Fibroblast of skin of scalp (primary cell): Measurements from ENCODE around the gene DHRS3.

Source experiments
- DNase-seq: peaks from one replicate; pipeline ENCODE4 v3.0.0-alpha.2; 2013

The DHRS3 gene

GRCh38 chr1:12616709-12617373 is 1.2 kb downstream of the DHRS3 start:
- DNase-seq = no peak

DNA sequence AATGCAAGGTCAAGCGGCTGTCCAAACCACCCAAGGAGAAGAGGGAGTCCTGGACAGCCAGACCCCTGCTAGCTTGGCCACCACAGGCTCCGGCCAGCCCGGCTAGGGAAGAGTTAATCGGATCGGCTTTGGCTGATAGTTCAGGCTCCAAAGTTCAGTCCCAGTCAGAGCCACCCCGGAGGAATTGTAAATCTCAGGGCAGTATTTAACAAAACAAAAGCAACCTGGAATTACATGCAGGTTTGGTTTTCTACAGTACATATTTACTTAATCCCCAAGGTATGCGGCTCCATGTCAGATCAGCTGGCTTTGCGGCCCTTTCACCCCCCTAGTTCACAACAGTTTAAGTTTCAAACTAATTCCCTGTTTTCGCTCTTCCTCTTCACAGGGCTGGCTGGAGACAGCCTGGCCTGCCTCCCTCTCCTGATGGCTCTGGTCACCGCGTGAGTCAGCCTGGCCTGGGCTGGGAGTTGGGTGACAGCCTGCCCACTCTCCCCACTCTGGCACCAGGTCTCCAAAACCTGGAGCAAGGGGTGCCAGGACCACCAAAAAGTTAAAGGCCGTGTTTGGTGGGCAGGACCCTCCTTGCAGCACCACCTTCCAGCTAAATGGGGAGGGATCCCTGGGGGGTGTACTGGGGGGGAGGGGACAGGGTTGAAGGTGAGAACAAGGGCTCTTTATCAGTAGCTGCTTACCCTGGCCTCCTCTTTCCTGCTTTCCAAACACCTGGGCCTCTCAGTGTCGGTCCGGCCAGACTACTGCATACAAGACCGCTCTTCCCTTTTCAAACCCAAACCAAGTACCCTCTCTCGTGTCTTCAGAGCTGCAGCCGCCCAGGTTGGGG is 1.9 kb downstream of the DHRS3 start:
- no peak for DNase-seq

- DNase-seq = no peak
Observed at GRCh38 chr1:12615159-12615864, 2.7 kb downstream of the DHRS3 start.

GRCh38 chr1:12614402-12615158 is 3.4 kb downstream of the DHRS3 start:
- DNase-seq = no peak

DNA sequence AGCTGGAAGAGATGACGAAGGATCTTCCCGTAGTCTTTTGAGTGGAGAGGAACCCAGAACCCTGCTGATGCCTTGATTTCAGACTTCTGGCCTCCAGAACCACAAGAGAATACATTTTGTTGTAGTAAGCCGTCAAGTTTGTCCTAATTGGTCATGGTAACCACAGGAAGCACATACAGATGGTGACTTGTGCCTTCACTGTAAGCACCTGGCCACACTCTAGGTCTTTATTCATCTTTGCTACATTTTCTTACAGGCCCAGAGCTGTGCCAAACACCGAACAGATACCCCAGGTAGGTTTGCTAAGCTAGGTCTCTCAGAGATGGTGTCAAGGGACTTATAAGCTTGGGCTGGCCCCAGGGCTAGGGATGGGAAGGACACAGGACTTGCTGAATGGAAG is 4.8 kb downstream of the DHRS3 start:
- DNase-seq = no peak

- no peak for DNase-seq
Observed at GRCh38 chr1:12610941-12611340, 7.1 kb downstream of the DHRS3 start.

GRCh38 chr1:12610305-12610935 is 7.6 kb downstream of the DHRS3 start:
- DNase-seq = peak; percentile 79

- no peak for DNase-seq
Observed at GRCh38 chr1:12609469-12610003, 8.5 kb downstream of the DHRS3 start.

GRCh38 chr1:12608311-12608957 is 9.6 kb downstream of the DHRS3 start:
- peak; percentile 46 for DNase-seq

GRCh38 chr1:12607263-12607662 is 10.7 kb downstream of the DHRS3 start:
- DNase-seq = no peak

GRCh38 chr1:12604986-12605385 is 13.0 kb downstream of the DHRS3 start:
- DNase-seq = no peak

GRCh38 chr1:12604114-12604874 is 13.7 kb downstream of the DHRS3 start:
- DNase-seq = peak; percentile 92

GRCh38 chr1:12603224-12603623 is 14.8 kb downstream of the DHRS3 start:
- DNase-seq = no peak

GRCh38 chr1:12602659-12603024 is 15.4 kb downstream of the DHRS3 start:
- no peak for DNase-seq

DNA sequence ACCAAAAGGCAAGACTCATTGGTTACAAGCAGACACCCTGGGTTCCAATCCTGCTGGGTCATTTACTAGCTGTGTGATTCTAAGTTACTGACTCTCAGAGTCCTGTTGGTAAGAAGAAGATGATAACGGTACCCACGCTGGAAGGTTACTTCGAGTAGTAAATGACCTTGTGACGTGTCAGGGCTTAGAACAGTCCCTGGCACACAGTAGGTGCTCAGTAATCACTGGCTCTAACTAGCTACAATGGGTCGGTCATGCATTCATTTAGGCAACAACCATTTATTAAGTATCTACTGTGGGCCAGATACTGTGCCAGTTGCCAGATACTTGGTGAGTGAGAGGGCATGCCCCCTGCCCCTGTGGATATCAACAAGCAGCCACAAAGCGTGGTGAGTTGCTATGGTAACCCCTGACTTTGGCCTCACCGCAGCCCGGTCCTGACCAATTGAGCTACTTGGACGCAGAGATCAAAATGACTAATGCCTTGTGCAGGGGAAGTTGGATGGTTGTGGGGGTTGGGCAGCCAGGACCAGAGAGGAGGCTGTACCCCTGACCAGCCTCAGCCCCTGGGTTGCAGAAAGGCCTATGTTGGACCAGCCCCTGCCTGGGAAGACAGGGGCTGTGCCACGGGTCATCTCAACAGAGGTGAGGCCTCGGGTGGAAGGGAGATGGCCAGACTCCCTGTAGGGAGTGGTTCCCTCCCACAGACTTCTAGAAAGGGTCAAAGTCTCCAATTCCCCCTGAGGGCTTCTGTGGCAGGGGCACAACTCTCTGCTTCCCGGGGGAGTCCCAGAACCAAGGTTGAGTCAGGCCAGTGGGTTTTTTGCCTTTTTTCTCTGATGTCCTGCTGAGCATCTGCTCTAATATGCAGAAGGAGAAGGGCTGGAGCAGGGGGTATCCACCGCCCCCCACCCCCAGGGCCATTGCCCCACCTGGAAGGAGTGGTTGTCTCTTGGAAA is 16.0 kb downstream of the DHRS3 start:
- DNase-seq = no peak

GRCh38 chr1:12600880-12601633 is 17.0 kb downstream of the DHRS3 start:
- DNase-seq = no peak

GRCh38 chr1:12600335-12600734 is 17.7 kb downstream of the DHRS3 start:
- no peak for DNase-seq

- DNase-seq = no peak
Observed at GRCh38 chr1:12599657-12600056, 18.4 kb downstream of the DHRS3 start.

DNA sequence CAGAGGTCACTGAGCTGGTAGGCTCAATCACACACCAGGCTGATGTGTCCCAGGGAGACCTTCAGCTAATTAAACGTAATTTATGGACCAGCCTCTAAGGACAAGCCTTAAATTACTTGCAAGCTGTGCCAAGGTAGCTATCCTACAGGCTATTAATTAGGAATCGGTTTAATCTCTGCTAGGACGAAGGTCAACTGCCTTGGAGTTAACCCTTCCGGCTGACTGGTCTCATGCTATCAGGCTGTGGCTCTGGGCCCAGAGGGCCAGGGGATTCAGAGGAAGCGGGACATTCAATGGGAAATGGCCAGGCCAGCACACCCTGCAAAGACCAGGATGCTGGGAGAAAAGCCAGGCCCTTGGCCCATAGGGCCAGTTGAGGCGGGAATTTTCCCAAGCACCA is 19.0 kb downstream of the DHRS3 start:
- DNase-seq = no peak
